GM19025 (cell line): ENCODE data around the gene ABHD17B.
A peak's percentile ranks its signal among the peaks of the same experiment; 100 is the strongest.
"Not testable (repeated sequence)": the region's sequence is repeated elsewhere in the genome, so short reads cannot be mapped to it uniquely, and the experiment has no call there.

Source experiments
- ATAC-seq: cut with Tn5 transposase; IDR thresholded peaks from one replicate; pipeline ENCODE4 v1.9.1; 2021; ENCODE audit warnings: mild to moderate bottlenecking, low read depth, moderate library complexity; ENCODE audit not compliant: unreplicated experiment

ABHD17B gene

GRCh38 chr9:71911061-71911907 is at the start of gene ABHD17B, which contains the start of gene C9orf85:
TSS of gene ABHD17B (minus strand) at chr9:71911193. CDS start at chr9:71875080, 36,113 bp downstream.
TSS of gene C9orf85 (plus strand) at chr9:71911639. CDS start at chr9:71911735, 96 bp downstream.
- ATAC-seq, result peak; percentile 91

DNA sequence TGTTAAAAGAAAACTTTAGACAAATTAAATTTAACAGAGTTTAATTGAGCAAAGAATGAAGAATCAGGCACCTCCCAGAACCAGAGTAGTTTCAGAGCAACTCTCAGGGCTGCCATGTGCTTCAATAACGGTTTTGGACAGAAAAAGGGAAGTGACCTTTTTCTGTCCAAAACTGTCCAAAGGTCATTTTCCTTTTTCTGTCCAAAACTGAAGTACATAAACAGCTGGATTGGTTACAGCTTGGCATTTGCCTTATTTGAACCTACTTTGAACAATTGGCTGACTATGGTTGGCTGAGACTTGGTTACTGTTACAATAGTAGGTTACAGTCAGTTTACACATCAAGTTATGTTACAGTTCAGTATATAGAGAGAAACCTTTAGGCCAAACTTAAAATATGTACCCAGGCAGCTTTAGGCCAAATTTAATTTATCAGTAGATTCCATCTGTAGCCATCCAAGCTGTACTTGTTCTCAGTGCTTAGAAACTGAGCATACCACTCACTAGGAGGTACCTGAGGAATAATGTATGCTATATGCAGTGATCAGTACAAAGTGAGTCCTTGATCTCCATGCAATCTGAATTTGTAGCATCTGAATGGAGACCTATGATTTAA is 44.4 kb upstream of the ABHD17B start:
- peak; percentile 76 for ATAC-seq

DNA sequence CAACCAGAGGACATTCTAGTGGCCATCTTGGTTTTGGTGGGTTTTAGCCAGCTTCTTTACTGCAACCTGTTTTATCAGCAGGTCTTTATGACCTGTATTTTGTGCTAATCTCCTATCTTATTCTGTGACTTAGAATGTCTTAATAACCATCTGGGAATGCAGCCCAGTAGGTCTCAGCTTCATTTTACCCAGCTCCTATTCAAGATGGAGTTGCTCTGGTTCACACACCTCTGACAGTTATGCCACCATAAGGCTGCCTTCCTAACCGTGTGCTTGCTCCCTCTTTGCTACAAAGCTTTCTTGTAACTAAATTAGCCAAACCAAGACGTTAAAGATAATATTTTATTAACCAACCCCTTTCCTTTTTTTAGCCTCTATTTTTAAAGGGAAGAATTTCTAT is 43.7 kb upstream of the ABHD17B start:
- ATAC-seq, result not testable (repeated sequence)

GRCh38 chr9:71944754-71945375 is 33.9 kb upstream of the ABHD17B start:
- ATAC-seq, result no peak

- no peak for ATAC-seq
Measured at GRCh38 chr9:71941998-71942567, 31.1 kb upstream of the ABHD17B start.

DNA sequence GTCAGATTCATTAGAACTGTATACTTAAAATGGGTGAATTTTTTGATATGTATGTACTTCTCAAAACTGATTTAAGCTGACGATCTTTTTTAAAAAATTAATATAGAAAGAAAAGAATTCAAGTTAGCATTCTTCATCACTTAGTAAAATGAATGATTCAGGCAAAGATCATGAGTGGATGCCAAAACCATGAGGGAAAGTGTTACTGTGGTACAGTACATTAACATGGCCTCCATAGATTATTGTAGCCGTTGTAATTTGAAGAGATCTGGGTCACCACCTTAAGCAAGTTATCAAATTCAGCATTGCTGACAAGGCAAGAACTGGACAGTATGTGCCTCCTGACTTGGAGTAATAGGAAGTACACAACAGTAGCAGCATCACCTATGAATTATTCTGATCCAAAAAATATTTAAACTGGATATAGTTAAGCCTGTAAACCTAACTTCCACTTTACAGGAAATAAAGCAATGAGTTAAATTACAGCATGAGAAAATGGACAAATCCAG is 30.1 kb upstream of the ABHD17B start:
- ATAC-seq, result no peak

- ATAC-seq, result no peak
Measured at GRCh38 chr9:71937898-71938297, 26.9 kb upstream of the ABHD17B start.

GRCh38 chr9:71937070-71937625 is 26.2 kb upstream of the ABHD17B start:
- ATAC-seq, result no peak

DNA sequence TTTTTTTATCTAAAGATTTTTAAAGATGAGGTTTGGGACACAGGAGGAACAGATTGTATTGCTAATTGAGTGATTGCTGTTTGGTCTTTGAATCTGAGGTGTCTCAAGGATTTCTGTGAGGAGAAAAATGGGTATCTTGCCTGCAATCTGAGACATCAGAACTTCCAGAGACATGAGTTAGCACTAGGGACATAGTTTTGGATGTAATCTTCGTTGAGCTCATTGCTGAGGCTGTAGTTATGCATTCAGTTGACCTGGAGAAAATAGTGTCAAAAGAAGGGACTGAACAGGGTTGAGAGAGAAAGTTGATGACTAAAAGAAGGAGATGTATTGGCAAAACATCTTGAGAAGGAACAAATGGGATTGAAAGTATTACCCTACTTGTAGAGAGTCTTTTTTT is 25.1 kb upstream of the ABHD17B start:
- no peak for ATAC-seq

DNA sequence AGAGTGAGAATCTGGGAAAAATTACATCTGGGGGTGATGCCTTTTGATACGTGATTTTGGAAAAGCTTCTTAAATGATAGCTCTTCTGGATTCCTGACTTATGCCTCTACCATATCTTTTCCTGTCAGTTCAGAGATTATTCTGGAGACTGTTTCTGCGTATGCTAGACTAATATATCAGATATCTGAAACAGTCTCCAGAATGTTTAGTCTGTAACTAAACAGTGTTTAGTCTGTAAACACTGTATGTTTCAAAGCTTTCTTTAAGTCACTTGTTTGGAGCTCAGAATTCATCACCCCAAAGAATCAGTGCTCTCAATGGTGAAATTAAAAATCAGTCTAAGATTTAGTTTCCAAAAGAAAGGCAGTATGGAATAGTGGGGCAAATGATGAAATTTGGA is 20.2 kb upstream of the ABHD17B start:
- ATAC-seq, result no peak

DNA sequence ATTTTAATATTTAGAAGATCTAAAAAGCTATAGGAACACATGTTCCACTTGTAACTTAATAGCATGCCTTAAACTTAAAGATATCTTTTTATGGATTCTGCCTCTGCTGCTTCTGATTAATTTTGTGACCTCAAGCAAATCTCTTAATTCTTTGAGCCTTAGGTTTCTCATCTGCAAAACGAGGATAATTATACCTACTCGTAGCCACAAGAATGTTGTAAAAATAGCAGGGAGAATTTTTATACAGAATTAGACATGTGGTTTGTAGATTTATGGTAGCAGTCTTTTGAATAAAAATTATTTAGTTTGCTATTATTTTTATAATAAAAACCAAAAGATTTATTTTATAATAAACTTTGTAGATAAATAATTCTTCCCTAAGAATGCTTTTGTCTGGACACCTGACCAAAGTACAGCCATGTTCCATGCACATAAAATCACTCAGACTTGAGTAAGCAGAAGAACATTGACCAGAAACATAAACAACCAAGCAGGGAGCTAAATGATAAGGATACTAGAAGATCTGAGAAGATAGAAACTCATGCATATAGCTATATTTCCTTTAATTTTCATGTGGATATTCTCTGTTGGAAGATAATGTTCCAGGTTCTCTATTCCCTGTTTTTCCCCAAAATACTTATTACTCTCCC is 18.9 kb upstream of the ABHD17B start:
- ATAC-seq, result no peak

GRCh38 chr9:71929223-71929622 is 18.2 kb upstream of the ABHD17B start:
- ATAC-seq, result no peak

GRCh38 chr9:71928806-71929205 is 17.8 kb upstream of the ABHD17B start:
- ATAC-seq, result no peak

GRCh38 chr9:71928376-71928775 is 17.4 kb upstream of the ABHD17B start:
- ATAC-seq, result no peak

DNA sequence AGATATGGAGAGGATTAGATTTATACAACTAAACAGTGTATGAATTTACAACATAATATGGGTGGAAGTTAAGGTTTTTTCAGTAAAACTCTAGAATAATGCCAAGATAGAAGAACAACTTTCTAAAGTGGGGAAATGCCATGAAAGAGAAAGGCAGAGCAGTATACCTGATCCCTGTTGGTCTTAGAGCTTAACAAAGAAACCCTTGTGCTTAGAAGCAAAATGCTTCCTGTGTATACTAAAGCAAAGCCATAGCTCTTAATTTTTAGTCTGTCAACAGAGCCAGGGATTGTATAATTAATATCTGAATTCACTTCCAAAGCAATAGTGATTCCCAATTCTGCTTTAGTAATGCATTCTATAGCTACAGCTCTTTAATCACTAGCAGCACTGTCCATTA is 14.8 kb upstream of the ABHD17B start:
- no peak for ATAC-seq

GRCh38 chr9:71924576-71924975 is 13.6 kb upstream of the ABHD17B start:
- no peak for ATAC-seq

DNA sequence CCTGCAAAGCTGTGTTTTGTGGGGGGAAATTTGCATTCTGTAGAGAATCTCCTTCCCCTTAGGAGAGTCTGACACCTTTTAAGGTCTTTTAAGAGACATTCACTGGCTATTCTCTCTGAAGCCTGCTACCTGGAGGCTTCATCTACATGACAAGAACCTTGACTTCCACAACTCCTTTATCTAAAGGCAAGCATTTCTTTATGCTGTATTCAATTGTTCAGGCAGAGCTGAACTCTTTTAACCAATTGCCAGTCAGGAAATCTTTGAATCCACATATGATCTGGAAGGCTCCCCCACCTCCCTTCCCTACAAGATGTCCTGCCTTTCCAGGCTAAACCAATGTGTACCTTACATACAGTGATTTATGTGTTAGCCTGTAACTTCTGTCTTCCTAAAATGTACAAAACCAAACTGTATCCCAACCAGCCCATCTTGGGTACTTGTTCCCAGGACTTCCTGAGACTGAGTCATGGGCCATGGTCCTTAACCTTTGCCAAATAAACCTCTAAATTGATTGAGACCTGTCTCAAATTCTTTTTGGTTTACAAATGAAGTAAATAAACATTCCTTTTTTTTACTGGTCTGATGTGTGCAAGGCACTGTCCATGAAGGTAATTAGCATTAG is 10.3 kb upstream of the ABHD17B start:
- ATAC-seq, result no peak

- ATAC-seq, result no peak
Measured at GRCh38 chr9:71920456-71921189, 9.6 kb upstream of the ABHD17B start.

- no peak for ATAC-seq
Measured at GRCh38 chr9:71918419-71918818, 7.4 kb upstream of the ABHD17B start.
